Neural cell (in vitro differentiated cells): ENCODE measurements around the gene FAR2. TPM values are rescaled to one million over a fixed set of nuclear protein-coding genes. Genes with fewer than 3 reads are reported as not detected.

Experiments used
- H2AFZ ChIP-seq: fragments of 200-600, 300-800 bp; sonication (generic), shearing (Covaris generic); 2 replicates; pipeline ENCODE4 v1.6.0; 2014; ENCODE audit warnings: low read depth, mild to moderate bottlenecking, antibody characterized with exemption, low read length, moderate library complexity
- H3F3A ChIP-seq: fragments of 200-600 bp; shearing (Covaris generic); 2 replicates; pipeline ENCODE4 v1.6.1; 2016; ENCODE audit warnings: mild to moderate bottlenecking, moderate library complexity, mixed read lengths, antibody characterized with exemption, low read length; ENCODE audit not compliant: insufficient read depth, poor library complexity, severe bottlenecking
- H3K27ac ChIP-seq: fragments of 200-600, 300-800 bp; sonication (generic), shearing (Covaris generic); 2 replicates; pipeline ENCODE4 v1.5.1; 2014; ENCODE audit warnings: mild to moderate bottlenecking, low read length, moderate library complexity
- H3K27me3 ChIP-seq: fragments of 300-800, 200-600 bp; sonication (generic), shearing (Covaris generic); 2 replicates; pipeline ENCODE4 v1.6.0; 2014; ENCODE audit warnings: mild to moderate bottlenecking, low read depth, low read length, moderate library complexity; ENCODE audit not compliant: insufficient read depth
- H3K36me3 ChIP-seq: fragments of 300-800, 200-600 bp; sonication (generic), shearing (Covaris generic); 2 replicates; pipeline ENCODE4 v1.5.1; 2014; ENCODE audit warnings: mild to moderate bottlenecking, antibody characterized with exemption, low read length, moderate library complexity; ENCODE audit not compliant: insufficient read depth
- H3K4me2 ChIP-seq: fragments of 300-800, 200-600 bp; sonication (generic), shearing (Covaris generic); 2 replicates; pipeline ENCODE4 v1.6.0; 2014; ENCODE audit warnings: mild to moderate bottlenecking, low read length
- H3K4me3 ChIP-seq: fragments of 300-800, 200-600 bp; sonication (generic), shearing (Covaris generic); 2 replicates; pipeline ENCODE4 v1.5.1; 2014; ENCODE audit warnings: mild to moderate bottlenecking, low read length, moderate library complexity
- H3K79me2 ChIP-seq: fragments of 200-600 bp; shearing (Covaris generic); replicated peaks from 2 replicates; pipeline ENCODE4 v1.6.0; 2014; ENCODE audit warnings: mild to moderate bottlenecking, low read length, moderate library complexity; ENCODE audit not compliant: insufficient read depth
- H3K9ac ChIP-seq: fragments of 300-800, 200-600 bp; sonication (generic), shearing (Covaris generic); 2 replicates; pipeline ENCODE4 v1.6.1; 2016; ENCODE audit warnings: mild to moderate bottlenecking, low read length, mixed read lengths
- H3K9me2 ChIP-seq: fragments of 200-600 bp; shearing (Covaris generic); 2 replicates; pipeline ENCODE4 v1.6.1; 2016; ENCODE audit warnings: mild to moderate bottlenecking, low read length, mixed read lengths; ENCODE audit not compliant: insufficient read depth
- H3K9me3 ChIP-seq: fragments of 200-600, 300-800 bp; sonication (generic), shearing (Covaris generic); 2 replicates; pipeline ENCODE4 v1.6.1; 2016; ENCODE audit warnings: mild to moderate bottlenecking, mixed run types, low read length, moderate library complexity, mixed read lengths
- H4K20me1 ChIP-seq: fragments of 200-600 bp; shearing (Covaris generic); 2 replicates; pipeline ENCODE4 v1.6.1; 2016; ENCODE audit warnings: mild to moderate bottlenecking, mixed run types; ENCODE audit not compliant: insufficient read depth
- EP300 ChIP-seq: fragments of 450-650 bp; conservative IDR thresholded peaks from 2 replicates; pipeline ENCODE4 v1.6.1; 2014; ENCODE audit warnings: antibody characterized with exemption, mild to moderate bottlenecking, moderate library complexity; ENCODE audit not compliant: poor library complexity, severe bottlenecking
- EZH2 ChIP-seq: fragments of 200-600, 300-800 bp; shearing (Covaris generic), sonication (generic); IDR thresholded peaks from 2 replicates; pipeline ENCODE4 v1.6.1; 2014; ENCODE audit warnings: antibody characterized with exemption, low read length, borderline replicate concordance, mild to moderate bottlenecking; ENCODE audit not compliant: insufficient read depth, poor library complexity, severe bottlenecking
- MXI1 ChIP-seq: fragments of 450-650 bp; conservative IDR thresholded peaks from 2 replicates; pipeline ENCODE4 v1.6.1; 2014; ENCODE audit warnings: antibody characterized with exemption, mild to moderate bottlenecking; ENCODE audit not compliant: poor library complexity, severe bottlenecking
- POLR2AphosphoS5 ChIP-seq: IDR thresholded peaks from 2 replicates; pipeline ENCODE4 v1.6.1; 2012
- RAD21 ChIP-seq: fragments of 450-650 bp; conservative IDR thresholded peaks from 2 replicates; pipeline ENCODE4 v1.6.1; 2014; ENCODE audit warnings: antibody characterized with exemption, mild to moderate bottlenecking, moderate library complexity
- SMC3 ChIP-seq: fragments of 450-650 bp; conservative IDR thresholded peaks from 2 replicates; pipeline ENCODE4 v1.6.1; 2014; ENCODE audit warnings: antibody characterized with exemption, mild to moderate bottlenecking, moderate library complexity; ENCODE audit not compliant: poor library complexity
- TAF1 ChIP-seq: IDR thresholded peaks from 2 replicates; pipeline ENCODE4 v1.6.1; 2012; ENCODE audit warnings: low read depth
- polyA plus RNA-seq: library from polyadenylated mRNA; depleted of rRNA; stranded (reverse); fragments of >200 nt; gene quantifications from 2 replicates; pipeline ENCODE4 v1.2.3, GENCODE V29; 2014
- TF ChIP-seq, protein P1 (sequence below): fragments of 450-650 bp; IDR thresholded peaks from 2 replicates; pipeline ENCODE4 v1.5.1; 2014; ENCODE audit warnings: antibody characterized with exemption, mild to moderate bottlenecking, moderate library complexity; ENCODE audit not compliant: poor library complexity, severe bottlenecking
- TF ChIP-seq, protein P2 (sequence below): IDR thresholded peaks from 2 replicates; pipeline ENCODE4 v1.6.1; 2012; ENCODE audit warnings: borderline replicate concordance

FAR2 gene
- polyA plus RNA-seq, 1 donor from 2014 or later: 0.99 TPM

DNA sequence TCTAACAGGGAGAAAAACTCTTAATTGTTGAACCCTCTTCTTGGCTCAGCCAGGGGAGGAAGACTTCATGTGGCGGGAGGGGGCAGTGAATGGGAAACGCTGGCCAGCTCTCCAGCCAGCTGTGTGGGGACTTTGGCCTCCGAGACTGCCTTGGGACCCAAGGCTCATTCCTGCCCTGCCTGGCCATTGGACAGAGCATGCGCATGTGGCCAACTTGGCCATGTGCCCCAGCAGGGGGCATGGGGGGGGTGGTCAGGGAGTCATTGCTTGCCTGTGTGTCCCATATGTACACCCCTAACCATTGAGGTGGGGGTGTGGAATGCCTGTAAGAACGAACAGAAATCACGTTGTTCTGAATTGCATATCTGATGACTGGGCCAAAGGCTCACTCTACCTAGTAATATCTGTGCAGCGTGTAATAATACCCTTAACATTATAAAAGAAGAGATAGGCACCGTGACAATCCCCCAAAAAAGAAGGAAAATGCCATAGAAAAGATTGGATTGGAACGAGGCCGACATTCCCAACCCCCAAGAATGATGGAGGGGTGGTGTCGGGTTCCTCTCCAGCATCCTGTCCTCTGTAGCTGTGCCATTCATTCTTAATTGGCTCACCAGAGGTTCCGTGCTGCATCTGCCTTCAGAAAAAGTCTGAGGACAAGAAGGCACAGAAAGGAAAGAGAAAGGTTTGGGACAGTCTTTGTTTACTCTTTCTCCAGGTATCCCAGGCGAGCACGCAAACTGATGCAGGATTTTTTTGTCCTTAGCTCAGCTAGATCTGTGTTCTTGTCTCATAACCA lies 3.5 kb upstream of the FAR2 start:
- Histone ChIP-seq H3K9ac (no peak overlapping the region), H3K79me2 (no peaks in the 10 kb centered on the region), H4K20me1 (no peaks in the 10 kb centered on the region), H3F3A (no peaks in the 10 kb centered on the region), H3K4me3 (no peak overlapping the region), H3K27me3 (peaks cover 26% of the 10 kb centered on the region), H3K27ac (no peak overlapping the region), H3K36me3 (no peaks in the 10 kb centered on the region), H3K9me3 (no peaks in the 10 kb centered on the region), H2AFZ (no peak overlapping the region), H3K9me2 (no peaks in the 10 kb centered on the region), H3K4me2 (no peak overlapping the region)
- TF ChIP-seq SMC3: no peak

DNA sequence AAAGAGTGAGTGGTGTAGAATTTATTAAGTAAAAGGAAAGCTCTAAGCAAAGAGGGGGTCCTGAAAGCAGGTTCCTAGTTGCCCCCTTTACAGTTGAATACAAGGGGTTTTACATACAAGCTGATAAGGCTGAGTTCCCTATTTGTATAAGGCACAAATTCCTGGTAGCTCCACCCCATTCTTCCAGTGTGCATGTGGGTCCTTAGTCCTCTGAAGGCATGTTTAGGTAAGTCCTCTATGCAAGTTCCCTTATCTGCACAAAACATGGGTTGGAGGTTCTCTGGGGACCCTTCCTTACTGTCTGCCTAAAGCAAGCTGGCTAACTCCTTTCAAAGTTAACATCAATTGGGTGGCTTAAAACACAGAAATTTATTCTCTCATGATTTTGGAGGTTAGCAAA lies 2.9 kb upstream of the FAR2 start:
- H3K9me3 ChIP-seq: no peaks in the 10 kb centered on the region
- no peaks in the 10 kb centered on the region for H3K9me2 ChIP-seq
- no peaks in the 10 kb centered on the region for H3K79me2 ChIP-seq
- peaks cover 26% of the 10 kb centered on the region for H3K27me3 ChIP-seq
- H4K20me1 ChIP-seq: no peaks in the 10 kb centered on the region
- no peaks in the 10 kb centered on the region for H3K36me3 ChIP-seq
- H2AFZ ChIP-seq: no peak overlapping the region
- TF ChIP-seq TAF1: no peak
- TF ChIP-seq, protein P1, sequence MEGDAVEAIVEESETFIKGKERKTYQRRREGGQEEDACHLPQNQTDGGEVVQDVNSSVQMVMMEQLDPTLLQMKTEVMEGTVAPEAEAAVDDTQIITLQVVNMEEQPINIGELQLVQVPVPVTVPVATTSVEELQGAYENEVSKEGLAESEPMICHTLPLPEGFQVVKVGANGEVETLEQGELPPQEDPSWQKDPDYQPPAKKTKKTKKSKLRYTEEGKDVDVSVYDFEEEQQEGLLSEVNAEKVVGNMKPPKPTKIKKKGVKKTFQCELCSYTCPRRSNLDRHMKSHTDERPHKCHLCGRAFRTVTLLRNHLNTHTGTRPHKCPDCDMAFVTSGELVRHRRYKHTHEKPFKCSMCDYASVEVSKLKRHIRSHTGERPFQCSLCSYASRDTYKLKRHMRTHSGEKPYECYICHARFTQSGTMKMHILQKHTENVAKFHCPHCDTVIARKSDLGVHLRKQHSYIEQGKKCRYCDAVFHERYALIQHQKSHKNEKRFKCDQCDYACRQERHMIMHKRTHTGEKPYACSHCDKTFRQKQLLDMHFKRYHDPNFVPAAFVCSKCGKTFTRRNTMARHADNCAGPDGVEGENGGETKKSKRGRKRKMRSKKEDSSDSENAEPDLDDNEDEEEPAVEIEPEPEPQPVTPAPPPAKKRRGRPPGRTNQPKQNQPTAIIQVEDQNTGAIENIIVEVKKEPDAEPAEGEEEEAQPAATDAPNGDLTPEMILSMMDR: no peak
- no peak for TF ChIP-seq POLR2AphosphoS5
- H3F3A ChIP-seq: no peaks in the 10 kb centered on the region
- H3K27ac ChIP-seq: no peak overlapping the region
- H3K9ac ChIP-seq: no peak overlapping the region
- no peak overlapping the region for H3K4me2 ChIP-seq
- no peak overlapping the region for H3K4me3 ChIP-seq

DNA sequence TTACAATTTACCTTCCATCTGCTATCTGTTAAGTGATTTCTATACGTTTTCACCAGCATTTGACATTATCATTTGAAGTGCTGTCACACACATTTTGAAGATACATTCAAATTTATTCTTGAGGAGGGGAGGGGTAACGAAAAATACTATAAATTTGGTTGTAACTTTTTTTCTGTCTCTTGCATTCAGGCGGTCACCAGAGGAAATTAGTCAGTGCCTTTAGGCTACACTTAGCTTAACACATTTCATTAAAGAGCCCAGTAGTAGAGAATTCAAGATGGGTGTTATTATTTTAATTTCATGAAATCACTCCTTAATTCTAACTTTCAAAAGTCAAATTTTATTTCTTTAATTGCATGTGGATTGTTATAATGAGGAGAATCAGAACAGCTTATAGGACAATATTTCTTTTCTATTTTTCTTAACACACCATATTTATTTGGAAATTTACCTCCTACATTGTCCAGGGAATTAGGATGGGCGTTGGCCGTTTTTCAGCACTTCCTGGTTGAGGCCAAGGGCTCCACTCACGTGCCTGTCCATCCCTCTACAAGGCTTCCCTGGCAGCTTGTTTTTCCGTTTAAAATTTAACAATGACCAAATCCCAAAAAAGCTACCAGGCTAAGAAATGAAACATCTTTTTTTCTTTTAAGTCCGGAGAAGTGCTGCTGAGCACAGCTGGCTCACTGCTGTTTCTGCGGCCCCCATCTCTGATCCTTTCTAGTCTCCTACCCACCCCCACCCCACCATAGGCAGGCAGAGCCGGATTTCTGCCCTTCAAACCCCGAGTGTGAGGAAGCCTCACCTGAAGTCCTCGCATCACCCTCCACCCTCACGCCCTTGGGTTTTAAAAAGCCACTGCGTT lies 1.1 kb upstream of the FAR2 start:
- H3K4me2 ChIP-seq: no peak overlapping the region
- H3K27me3 ChIP-seq: peaks cover 26% of the 10 kb centered on the region
- no peaks in the 10 kb centered on the region for H3F3A ChIP-seq
- H3K79me2 ChIP-seq: no peaks in the 10 kb centered on the region
- no peak overlapping the region for H3K27ac ChIP-seq
- no peak overlapping the region for H2AFZ ChIP-seq
- no peaks in the 10 kb centered on the region for H3K9me3 ChIP-seq
- H3K9me2 ChIP-seq: no peaks in the 10 kb centered on the region
- TF ChIP-seq POLR2AphosphoS5: no peak
- TF ChIP-seq, protein P1: no peak
- no peak for TF ChIP-seq EZH2
- no peak for TF ChIP-seq EP300
- no peak for TF ChIP-seq SMC3
- no peak for TF ChIP-seq RAD21
- TF ChIP-seq MXI1: no peak
- TF ChIP-seq, protein P2, sequence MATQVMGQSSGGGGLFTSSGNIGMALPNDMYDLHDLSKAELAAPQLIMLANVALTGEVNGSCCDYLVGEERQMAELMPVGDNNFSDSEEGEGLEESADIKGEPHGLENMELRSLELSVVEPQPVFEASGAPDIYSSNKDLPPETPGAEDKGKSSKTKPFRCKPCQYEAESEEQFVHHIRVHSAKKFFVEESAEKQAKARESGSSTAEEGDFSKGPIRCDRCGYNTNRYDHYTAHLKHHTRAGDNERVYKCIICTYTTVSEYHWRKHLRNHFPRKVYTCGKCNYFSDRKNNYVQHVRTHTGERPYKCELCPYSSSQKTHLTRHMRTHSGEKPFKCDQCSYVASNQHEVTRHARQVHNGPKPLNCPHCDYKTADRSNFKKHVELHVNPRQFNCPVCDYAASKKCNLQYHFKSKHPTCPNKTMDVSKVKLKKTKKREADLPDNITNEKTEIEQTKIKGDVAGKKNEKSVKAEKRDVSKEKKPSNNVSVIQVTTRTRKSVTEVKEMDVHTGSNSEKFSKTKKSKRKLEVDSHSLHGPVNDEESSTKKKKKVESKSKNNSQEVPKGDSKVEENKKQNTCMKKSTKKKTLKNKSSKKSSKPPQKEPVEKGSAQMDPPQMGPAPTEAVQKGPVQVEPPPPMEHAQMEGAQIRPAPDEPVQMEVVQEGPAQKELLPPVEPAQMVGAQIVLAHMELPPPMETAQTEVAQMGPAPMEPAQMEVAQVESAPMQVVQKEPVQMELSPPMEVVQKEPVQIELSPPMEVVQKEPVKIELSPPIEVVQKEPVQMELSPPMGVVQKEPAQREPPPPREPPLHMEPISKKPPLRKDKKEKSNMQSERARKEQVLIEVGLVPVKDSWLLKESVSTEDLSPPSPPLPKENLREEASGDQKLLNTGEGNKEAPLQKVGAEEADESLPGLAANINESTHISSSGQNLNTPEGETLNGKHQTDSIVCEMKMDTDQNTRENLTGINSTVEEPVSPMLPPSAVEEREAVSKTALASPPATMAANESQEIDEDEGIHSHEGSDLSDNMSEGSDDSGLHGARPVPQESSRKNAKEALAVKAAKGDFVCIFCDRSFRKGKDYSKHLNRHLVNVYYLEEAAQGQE: no peak
- TF ChIP-seq TAF1: no peak
- no peaks in the 10 kb centered on the region for H3K36me3 ChIP-seq
- H3K9ac ChIP-seq: no peak overlapping the region
- H4K20me1 ChIP-seq: no peaks in the 10 kb centered on the region
- peak overlapping the region; percentile 66 for H3K4me3 ChIP-seq
